Heart left ventricle (tissue), 13 donors: ENCODE measurements around the gene CD96.

Experiments used
- CTCF ChIP-seq, 12 donors: fragments of 200-600 bp; sonication (generic) in 4 of 12; IDR thresholded peaks; one replicate each; pipeline versions ENCODE4 v1.5.0 to v1.8.0; 2018 to 2022; ENCODE audit warnings: antibody characterized with exemption in 12 of 12, mild to moderate bottlenecking in 5 of 12
- POLR2A ChIP-seq, 2 donors: fragments of 450-650 bp; IDR thresholded peaks; one replicate each; pipeline ENCODE4 v1.6.1; 2017; ENCODE audit warnings: antibody characterized with exemption in 2 of 2, mild to moderate bottlenecking in 2 of 2, moderate library complexity in 2 of 2
- donor health status: ischemic (EF 13 %, LVEDD 7.1; RV severe dilation, severe dysfunction).
- donor health status: DM: no; HTN: yes; CAD: no.
- donor health status: DM: no; HTN: no; CAD: no.
- donor health status: ischemic (EF 25% LVEDD 6.9; RV normal size, moderate dysfunction).
- donor health status: ischemic (EF 25% LVEDD 5.7; RV mildly dilated, moderate dysfunction).
- donor health status: ischemic (EF 35%, LVEDD 5.7; RV mildly dilated, moderate dysfunction).
- donor health status: nonischemic (EF 11% LVEDD 7.7; RV severe dilation, severe dysfunction).
- donor health status: DM: yes; HTN: yes; CAD: no.
- donor health status: PGD.
- donor health status: ischemic (EF 29% LVEDD 5.4; RV normal size, mild dysfunction).
- donor health status: nonischemic (EF 23%, LVEDD 6.1; RV moderate dilation, normal function).

- TF ChIP-seq CTCF (IDR thresholded peaks at IDR 0.05) (no peak), POLR2A (IDR thresholded peaks at IDR 0.05) (no peak)
Measured at GRCh38 chr3:111648991-111649579, 107.1 kb downstream of the CD96 start.
